H9 (cell line): ENCODE results near the gene LBHD2. TPM values are rescaled to one million over a fixed set of nuclear protein-coding genes. Genes with fewer than 3 reads are reported as not detected.

ENCODE experiments used
- DNase-seq: peaks from one replicate; pipeline ENCODE4 v3.0.0-alpha.2; 2017
- H2AFZ ChIP-seq: one replicate; pipeline ENCODE4 v1.6.1; 2013; ENCODE audit warnings: mild to moderate bottlenecking, low read length, control low read depth, moderate library complexity
- H2AK5ac ChIP-seq: 2 replicates; pipeline ENCODE4 v1.6.1; 2013; ENCODE audit warnings: low read length, control low read depth, mixed read lengths; ENCODE audit not compliant: insufficient read length
- H2BK120ac ChIP-seq: one replicate; pipeline ENCODE4 v1.6.1; 2013; ENCODE audit warnings: low read depth, mild to moderate bottlenecking, low read length, control low read depth, inconsistent platforms; ENCODE audit not compliant: poor library complexity, severe bottlenecking
- H2BK12ac ChIP-seq: 2 replicates; pipeline ENCODE4 v1.6.1; 2013; ENCODE audit warnings: low read length, control low read depth, mixed read lengths, low read depth; ENCODE audit not compliant: insufficient read length
- H2BK15ac ChIP-seq: 2 replicates; pipeline ENCODE4 v1.6.1; 2013; ENCODE audit warnings: low read depth, low read length, control low read depth
- H2BK20ac ChIP-seq: one replicate; pipeline ENCODE4 v1.6.1; 2013; ENCODE audit warnings: low read depth, mild to moderate bottlenecking, low read length, control low read depth, inconsistent platforms; ENCODE audit not compliant: poor library complexity, severe bottlenecking
- H2BK5ac ChIP-seq: 2 replicates; pipeline ENCODE4 v1.6.1; 2013; ENCODE audit warnings: low read length, control low read depth, mixed read lengths; ENCODE audit not compliant: insufficient read length
- H3K14ac ChIP-seq: 2 replicates; pipeline ENCODE4 v1.6.1; 2013; ENCODE audit warnings: low read length, control low read depth; ENCODE audit not compliant: insufficient read depth
- H3K18ac ChIP-seq: 2 replicates; pipeline ENCODE4 v1.6.1; 2013; ENCODE audit warnings: low read depth, mild to moderate bottlenecking, mixed read lengths, low read length, control low read depth; ENCODE audit not compliant: insufficient read length
- H3K23ac ChIP-seq: 2 replicates; pipeline ENCODE4 v1.6.1; 2013; ENCODE audit warnings: low read length, control low read depth, mixed read lengths, low read depth; ENCODE audit not compliant: insufficient read length
- H3K23me2 ChIP-seq: 2 replicates; pipeline ENCODE4 v1.6.1; 2013; ENCODE audit warnings: low read depth, mild to moderate bottlenecking, mixed read lengths, low read length, control low read depth; ENCODE audit not compliant: insufficient read length, poor library complexity, severe bottlenecking
- H3K27ac ChIP-seq: 2 replicates; pipeline ENCODE4 v1.5.1; 2013; ENCODE audit warnings: low read length, control low read depth, mixed read lengths, low read depth; ENCODE audit not compliant: insufficient read length
- H3K27me3 ChIP-seq: 2 replicates; pipeline ENCODE4 v1.6.1; 2013; ENCODE audit warnings: low read length, control low read depth, inconsistent platforms; ENCODE audit not compliant: insufficient read depth
- H3K4ac ChIP-seq: 2 replicates; pipeline ENCODE4 v1.6.1; 2013; ENCODE audit warnings: low read depth, mild to moderate bottlenecking, control low read depth, inconsistent platforms, low read length, moderate library complexity
- H3K4me1 ChIP-seq: 2 replicates; pipeline ENCODE4 v1.6.1; 2013; ENCODE audit warnings: low read length, control low read depth, inconsistent platforms; ENCODE audit not compliant: insufficient read depth
- H3K4me2 ChIP-seq: 2 replicates; pipeline ENCODE4 v1.6.1; 2013; ENCODE audit warnings: low read length, control low read depth, mixed read lengths; ENCODE audit not compliant: insufficient read length, insufficient read depth
- H3K56ac ChIP-seq: 2 replicates; pipeline ENCODE4 v1.6.1; 2013; ENCODE audit warnings: low read depth, mild to moderate bottlenecking, mixed read lengths, low read length, control low read depth; ENCODE audit not compliant: insufficient read length
- H3K79me1 ChIP-seq: 2 replicates; pipeline ENCODE4 v1.6.1; 2013; ENCODE audit warnings: low read depth, mild to moderate bottlenecking, moderate library complexity, low read length, control low read depth, inconsistent platforms; ENCODE audit not compliant: insufficient read depth, poor library complexity, severe bottlenecking
- H3K79me2 ChIP-seq: 2 replicates; pipeline ENCODE4 v1.6.1; 2013; ENCODE audit warnings: low read length, control low read depth, inconsistent platforms; ENCODE audit not compliant: insufficient read depth
- H3K9ac ChIP-seq: 2 replicates; pipeline ENCODE4 v1.6.1; 2013; ENCODE audit warnings: low read length, control low read depth, mixed read lengths; ENCODE audit not compliant: insufficient read length; ENCODE audit errors: extremely low read depth
- H3K9me3 ChIP-seq: one replicate; pipeline ENCODE4 v1.6.1; 2013; ENCODE audit warnings: low read depth, low read length, inconsistent platforms; ENCODE audit not compliant: control insufficient read depth
- H3T11ph ChIP-seq: one replicate; pipeline ENCODE4 v1.6.1; 2013; ENCODE audit warnings: mild to moderate bottlenecking, low read length, control low read depth, inconsistent platforms
- H4K20me1 ChIP-seq: one replicate; pipeline ENCODE4 v1.6.1; 2013; ENCODE audit not compliant: control insufficient read depth, insufficient read length, insufficient read depth
- H4K5ac ChIP-seq: 2 replicates; pipeline ENCODE4 v1.6.1; 2013; ENCODE audit warnings: low read depth, mild to moderate bottlenecking, mixed read lengths, low read length, control low read depth; ENCODE audit not compliant: insufficient read length
- H4K8ac ChIP-seq: replicated peaks from 2 replicates; pipeline ENCODE4 v1.6.1; 2013; ENCODE audit warnings: low read length, control low read depth, mixed read lengths, low read depth; ENCODE audit not compliant: insufficient read length
- H4K91ac ChIP-seq: 2 replicates; pipeline ENCODE4 v1.6.1; 2013; ENCODE audit warnings: low read depth, mild to moderate bottlenecking, moderate library complexity, mixed read lengths, low read length, control low read depth; ENCODE audit not compliant: insufficient read length
- H3K27ac Mint-ChIP-seq, 3 experiments: 2 replicates in 2 of 3; 3 replicates in 1 of 3; pipeline ENCODE4 v1.8.0; 2020 to 2021; ENCODE audit warnings: mixed read lengths in 3 of 3, mild to moderate bottlenecking in 1 of 3, moderate library complexity in 1 of 3
- H3K27me3 Mint-ChIP-seq: 2 replicates; pipeline ENCODE4 v1.8.0; 2021; ENCODE audit warnings: low read depth, mild to moderate bottlenecking, moderate library complexity, mixed read lengths
- H3K36me3 Mint-ChIP-seq, 3 experiments: 2 replicates in 2 of 3; 3 replicates in 1 of 3; pipeline ENCODE4 v1.8.0; 2020 to 2021; ENCODE audit warnings: low read depth in 3 of 3, mixed read lengths in 3 of 3; ENCODE audit not compliant: insufficient read depth in 1 of 3
- H3K4me1 Mint-ChIP-seq, 2 experiments: 2 replicates each; pipeline ENCODE4 v1.8.0; 2020; ENCODE audit warnings: mixed read lengths in 2 of 2
- H3K4me3 Mint-ChIP-seq, 2 experiments: 2 replicates in 1 of 2; 3 replicates in 1 of 2; pipeline ENCODE4 v1.8.0; 2020 to 2021; ENCODE audit warnings: mild to moderate bottlenecking in 2 of 2, mixed read lengths in 2 of 2, moderate library complexity in 1 of 2
- H3K9me3 Mint-ChIP-seq, 2 experiments: 2 replicates in 1 of 2; 3 replicates in 1 of 2; pipeline ENCODE4 v1.8.0; 2020; ENCODE audit warnings: mild to moderate bottlenecking in 2 of 2, mixed read lengths in 2 of 2, moderate library complexity in 1 of 2
- WGBS: extraction: QIAGEN DNeasy Blood & Tissue Kit; methylation state at CpG from one replicate; pipeline ENCODE4 v1.1.7; 2013; ENCODE audit warnings: missing lambda C conversion rate, low lambda C conversion rate, mixed read lengths; ENCODE audit not compliant: insufficient read length; ENCODE audit errors: extremely low coverage; 5-methylcytosine and 5-hydroxymethylcytosine counted together
- total RNA-seq: library from RNA; stranded (reverse); gene quantifications from 2 replicates; pipeline ENCODE4 v1.2.1, GENCODE V29; 2021
- TF ChIP-seq, protein P1 (sequence below): fragments of 200-600 bp; sonication (generic); conservative IDR thresholded peaks from 3 replicates; pipeline ENCODE4 v1.8.0; 2021; ENCODE audit warnings: antibody characterized with exemption, mild to moderate bottlenecking

The LBHD2 gene
- total RNA-seq, 1 experiment from 2014 or later, result not detected

DNA sequence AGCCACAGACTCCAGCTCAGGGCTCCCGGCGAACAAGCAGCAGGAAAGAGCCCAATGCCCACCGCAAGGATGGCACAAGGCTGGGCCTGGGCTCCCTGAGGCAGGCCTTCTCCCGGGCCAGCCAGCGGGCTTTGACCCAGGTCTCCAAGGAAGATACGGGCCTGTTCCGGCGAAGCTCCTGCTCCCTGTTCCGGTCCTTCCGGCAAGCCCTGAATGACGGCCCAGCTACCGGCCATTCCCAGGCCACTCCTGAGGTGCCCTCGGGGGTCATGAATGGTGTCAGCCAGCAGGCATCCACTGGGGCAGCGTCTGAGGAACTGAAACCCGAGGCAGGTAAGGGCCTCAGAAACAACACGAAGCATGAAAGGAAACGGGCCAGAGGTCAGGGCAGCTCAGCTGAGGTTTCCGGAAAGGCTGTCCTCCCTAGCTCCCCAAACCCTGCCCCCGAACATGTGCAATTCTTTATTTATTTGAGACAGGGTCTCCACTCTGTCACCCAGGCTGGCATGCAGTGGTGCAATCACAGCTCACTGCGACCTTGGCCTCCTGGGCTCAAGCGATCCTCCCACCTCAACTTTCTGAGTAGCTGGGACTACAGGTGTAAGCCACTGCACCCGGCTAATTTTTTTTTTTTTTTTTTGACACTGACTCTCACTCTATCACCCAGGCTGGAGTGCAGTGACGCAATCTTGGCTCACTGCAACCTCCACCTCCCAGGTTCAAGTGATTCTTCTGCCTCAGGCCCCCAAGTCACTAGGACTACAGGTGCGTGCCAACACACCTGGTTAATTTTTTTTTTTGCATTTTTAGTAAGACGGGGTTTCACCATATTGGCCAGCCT is 16.5 kb downstream of the LBHD2 start:
- Mint-ChIP-seq H3K4me1 (peaks cover 18 to 37% of the 10 kb centered on the region in 2 experiments), H3K4me3 (no peak overlapping the region)
- no CpG with 5 or more reads among the region's 25 CpGs for WGBS

More for the DNA sequence above, 16.5 kb downstream of the LBHD2 start:
- Histone ChIP-seq H3K9me3 (no peaks in the 10 kb centered on the region), H3K9ac (no peak overlapping the region), H4K91ac (no peak overlapping the region), H3K23ac (no peak overlapping the region), H3K79me1 (no peaks in the 10 kb centered on the region), H2BK20ac (no peak overlapping the region), H3K18ac (no peak overlapping the region), H3K23me2 (no peaks in the 10 kb centered on the region), H2BK120ac (no peak overlapping the region), H3K4me2 (no peak overlapping the region), H4K5ac (no peak overlapping the region), H3K4ac (no peak overlapping the region), H4K8ac (no peak overlapping the region), H3K56ac (no peak overlapping the region), H3K4me1 (no peaks in the 10 kb centered on the region), H3K14ac (no peak overlapping the region), H2BK12ac (no peak overlapping the region), H3K79me2 (no peaks in the 10 kb centered on the region), H2AK5ac (no peak overlapping the region), H3K27me3 (no peaks in the 10 kb centered on the region), H2BK15ac (no peak overlapping the region), H4K20me1 (no peaks in the 10 kb centered on the region), H2BK5ac (no peak overlapping the region), H2AFZ (no peak overlapping the region), H3T11ph (no peak overlapping the region), H3K27ac (no peak overlapping the region)
- Mint-ChIP-seq H3K9me3 (no peaks in the 10 kb centered on the region), H3K36me3 (no peaks in the 10 kb centered on the region; a peak in 1 of 7 replicates), H3K27me3 (peaks cover 36% of the 10 kb centered on the region), H3K27ac (peak overlapping the region in 1 of 3 experiments; percentile 62; a peak in 1 of 7 replicates)
- DNase-seq, result no peak
- TF ChIP-seq, protein P1, sequence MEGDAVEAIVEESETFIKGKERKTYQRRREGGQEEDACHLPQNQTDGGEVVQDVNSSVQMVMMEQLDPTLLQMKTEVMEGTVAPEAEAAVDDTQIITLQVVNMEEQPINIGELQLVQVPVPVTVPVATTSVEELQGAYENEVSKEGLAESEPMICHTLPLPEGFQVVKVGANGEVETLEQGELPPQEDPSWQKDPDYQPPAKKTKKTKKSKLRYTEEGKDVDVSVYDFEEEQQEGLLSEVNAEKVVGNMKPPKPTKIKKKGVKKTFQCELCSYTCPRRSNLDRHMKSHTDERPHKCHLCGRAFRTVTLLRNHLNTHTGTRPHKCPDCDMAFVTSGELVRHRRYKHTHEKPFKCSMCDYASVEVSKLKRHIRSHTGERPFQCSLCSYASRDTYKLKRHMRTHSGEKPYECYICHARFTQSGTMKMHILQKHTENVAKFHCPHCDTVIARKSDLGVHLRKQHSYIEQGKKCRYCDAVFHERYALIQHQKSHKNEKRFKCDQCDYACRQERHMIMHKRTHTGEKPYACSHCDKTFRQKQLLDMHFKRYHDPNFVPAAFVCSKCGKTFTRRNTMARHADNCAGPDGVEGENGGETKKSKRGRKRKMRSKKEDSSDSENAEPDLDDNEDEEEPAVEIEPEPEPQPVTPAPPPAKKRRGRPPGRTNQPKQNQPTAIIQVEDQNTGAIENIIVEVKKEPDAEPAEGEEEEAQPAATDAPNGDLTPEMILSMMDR, result no peak
